T-helper 1 cell treated with Interleukin-12 subunit alpha and Interleukin-12 subunit beta and Interleukin-4 antibody, amounts not matched to agents 30 μg/mL and 1 μg/mL, for 36 hours (primary cell): ENCODE measurements around the gene GCGR.

Source experiments
- H3K27ac Mint-ChIP-seq: one replicate; pipeline ENCODE4 v1.8.0; 2021; ENCODE audit warnings: mild to moderate bottlenecking, mixed read lengths
- H3K27me3 Mint-ChIP-seq: one replicate; pipeline ENCODE4 v1.8.0; 2021; ENCODE audit warnings: low read depth, mixed read lengths
- H3K36me3 Mint-ChIP-seq: one replicate; pipeline ENCODE4 v1.8.0; 2021; ENCODE audit warnings: low read depth, mixed read lengths
- H3K4me1 Mint-ChIP-seq: one replicate; pipeline ENCODE4 v1.8.0; 2021; ENCODE audit warnings: low read depth, mixed read lengths
- H3K4me3 Mint-ChIP-seq: one replicate; pipeline ENCODE4 v1.8.0; 2021; ENCODE audit warnings: mild to moderate bottlenecking, moderate library complexity, mixed read lengths
- H3K9me3 Mint-ChIP-seq: one replicate; pipeline ENCODE4 v1.8.0; 2021; ENCODE audit warnings: mixed read lengths

GCGR gene

DNA sequence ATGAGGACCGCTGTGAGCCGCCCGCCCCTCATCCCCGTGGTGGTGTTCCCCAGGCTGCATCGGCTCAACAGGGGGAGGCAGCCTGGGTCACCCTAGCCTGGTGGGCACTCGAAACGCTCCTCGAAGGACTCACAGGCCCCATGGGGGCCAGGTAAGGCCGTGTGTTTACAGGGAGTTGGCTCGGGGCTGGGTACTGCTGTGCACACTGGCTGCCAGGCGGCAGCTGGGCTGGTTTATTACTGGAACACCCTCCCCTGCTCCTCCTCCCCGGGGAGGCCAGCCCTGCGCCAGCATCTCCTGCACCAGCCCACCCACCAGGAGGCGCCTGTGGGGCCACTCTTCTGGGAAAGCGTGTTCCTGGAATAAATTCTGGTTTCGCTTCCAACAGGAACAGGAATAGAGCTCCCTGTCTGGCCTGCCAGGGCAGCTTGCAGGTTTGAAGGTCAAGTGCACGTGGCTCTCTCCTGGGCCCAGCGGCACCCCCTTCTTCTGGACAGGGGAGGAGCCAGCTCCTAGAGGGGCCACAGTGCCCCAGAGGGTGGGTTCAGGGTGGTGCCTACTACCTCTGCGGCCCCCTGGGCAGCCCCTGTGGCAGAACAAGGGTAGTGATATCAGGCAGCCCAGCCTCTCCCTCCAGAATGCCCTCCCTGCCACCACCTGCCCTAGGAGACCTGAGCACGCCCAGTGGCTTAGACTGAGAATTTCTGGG, 17.8 kb downstream of the GCGR start:
- H3K9me3 Mint-ChIP-seq = no peaks in the 10 kb centered on the region
- H3K36me3 Mint-ChIP-seq = no peaks in the 10 kb centered on the region
- H3K27me3 Mint-ChIP-seq = peaks cover 9% of the 10 kb centered on the region
- no peak overlapping the region for H3K27ac Mint-ChIP-seq
- no peak overlapping the region for H3K4me3 Mint-ChIP-seq
- peaks cover 8% of the 10 kb centered on the region for H3K4me1 Mint-ChIP-seq

- no peaks in the 10 kb centered on the region for H3K36me3 Mint-ChIP-seq
Measured at GRCh38 chr17:81822312-81822637, 18.3 kb downstream of the GCGR start.

GRCh38 chr17:81822996-81823819, 19.3 kb downstream of the GCGR start:
- Mint-ChIP-seq H3K4me1 (peaks cover 5% of the 10 kb centered on the region), H3K27me3 (no peaks in the 10 kb centered on the region), H3K9me3 (no peaks in the 10 kb centered on the region), H3K27ac (no peak overlapping the region), H3K36me3 (no peaks in the 10 kb centered on the region), H3K4me3 (no peak overlapping the region)

More at GRCh38 chr17:81822312-81822637, 18.3 kb downstream of the GCGR start:
- Mint-ChIP-seq H3K9me3 (no peaks in the 10 kb centered on the region), H3K4me3 (no peak overlapping the region), H3K27me3 (peaks cover 6% of the 10 kb centered on the region), H3K27ac (no peak overlapping the region), H3K4me1 (peaks cover 8% of the 10 kb centered on the region)

- no peak overlapping the region for H3K4me3 Mint-ChIP-seq
- peaks cover 7% of the 10 kb centered on the region for H3K4me1 Mint-ChIP-seq
- H3K27ac Mint-ChIP-seq = no peak overlapping the region
- no peaks in the 10 kb centered on the region for H3K27me3 Mint-ChIP-seq
- H3K36me3 Mint-ChIP-seq = no peaks in the 10 kb centered on the region
- H3K9me3 Mint-ChIP-seq = no peaks in the 10 kb centered on the region
Measured at GRCh38 chr17:81823820-81824550, 20.0 kb downstream of the GCGR start.

GRCh38 chr17:81824595-81824994, 20.6 kb downstream of the GCGR start:
- Mint-ChIP-seq H3K36me3 (no peaks in the 10 kb centered on the region), H3K4me1 (peaks cover 7% of the 10 kb centered on the region), H3K9me3 (no peaks in the 10 kb centered on the region), H3K4me3 (no peak overlapping the region), H3K27me3 (no peaks in the 10 kb centered on the region), H3K27ac (no peak overlapping the region)

DNA sequence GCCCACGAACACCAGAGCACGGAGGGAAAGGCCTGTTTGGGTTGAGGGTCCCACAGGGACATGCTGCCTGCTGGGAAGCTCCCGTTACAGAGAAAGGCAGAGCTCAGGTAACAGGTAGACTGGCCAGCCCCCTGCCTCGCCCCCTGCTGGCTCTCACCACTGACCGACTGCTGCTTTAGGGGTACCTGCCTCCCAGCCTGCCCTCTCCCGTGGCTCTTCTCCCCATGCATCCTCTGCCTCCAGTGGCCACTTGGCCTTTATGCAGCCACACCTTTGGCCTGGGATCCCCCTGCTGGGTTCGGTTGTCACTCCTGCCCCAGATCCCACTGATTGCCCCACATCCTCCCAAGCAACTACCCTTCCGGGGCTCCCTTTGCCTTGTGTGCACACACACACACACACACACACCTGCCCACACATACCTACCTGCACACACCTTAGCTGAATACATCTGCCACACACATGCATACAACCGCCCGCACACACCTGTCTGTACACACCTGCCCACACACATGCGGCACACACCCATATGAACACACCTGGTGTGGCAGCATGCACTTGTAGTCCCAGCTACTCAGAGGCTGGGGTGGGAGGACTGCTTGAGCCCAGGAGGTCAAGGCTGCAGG, 22.0 kb downstream of the GCGR start:
- H3K27me3 Mint-ChIP-seq = no peaks in the 10 kb centered on the region
- no peak overlapping the region for H3K27ac Mint-ChIP-seq
- H3K4me3 Mint-ChIP-seq = no peak overlapping the region
- no peaks in the 10 kb centered on the region for H3K36me3 Mint-ChIP-seq
- H3K9me3 Mint-ChIP-seq = no peaks in the 10 kb centered on the region
- peaks cover 7% of the 10 kb centered on the region for H3K4me1 Mint-ChIP-seq

- peaks cover 3% of the 10 kb centered on the region for H3K36me3 Mint-ChIP-seq
- no peak overlapping the region for H3K4me3 Mint-ChIP-seq
- no peak overlapping the region for H3K27ac Mint-ChIP-seq
- peaks cover 19% of the 10 kb centered on the region for H3K4me1 Mint-ChIP-seq
- no peaks in the 10 kb centered on the region for H3K9me3 Mint-ChIP-seq
- H3K27me3 Mint-ChIP-seq = no peaks in the 10 kb centered on the region
Measured at GRCh38 chr17:81828656-81829055, 24.7 kb downstream of the GCGR start.

DNA sequence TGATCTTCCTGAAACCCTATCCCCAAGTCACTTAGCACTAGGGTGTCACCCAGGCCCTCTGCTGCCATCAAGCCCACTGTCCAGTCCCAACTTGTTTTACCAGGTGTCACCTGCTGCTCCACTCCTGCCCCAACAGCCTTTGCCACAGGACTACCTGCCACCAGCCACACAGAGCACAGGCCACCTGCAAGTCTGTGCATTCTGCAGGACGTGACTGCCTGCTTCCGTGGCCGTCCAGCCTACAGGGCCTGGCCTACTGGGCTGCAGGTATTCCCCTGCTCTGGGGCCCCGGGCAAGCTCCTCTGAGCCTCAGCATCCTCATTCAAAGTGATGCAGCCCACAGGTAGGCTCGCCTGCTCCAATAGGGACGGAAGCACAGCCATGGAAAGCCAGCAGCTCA, 25.9 kb downstream of the GCGR start:
- Mint-ChIP-seq H3K27me3 (no peaks in the 10 kb centered on the region), H3K4me3 (no peak overlapping the region), H3K27ac (peak overlapping the region; percentile 24), H3K9me3 (no peaks in the 10 kb centered on the region), H3K4me1 (peaks cover 21% of the 10 kb centered on the region), H3K36me3 (peaks cover 3% of the 10 kb centered on the region)

DNA sequence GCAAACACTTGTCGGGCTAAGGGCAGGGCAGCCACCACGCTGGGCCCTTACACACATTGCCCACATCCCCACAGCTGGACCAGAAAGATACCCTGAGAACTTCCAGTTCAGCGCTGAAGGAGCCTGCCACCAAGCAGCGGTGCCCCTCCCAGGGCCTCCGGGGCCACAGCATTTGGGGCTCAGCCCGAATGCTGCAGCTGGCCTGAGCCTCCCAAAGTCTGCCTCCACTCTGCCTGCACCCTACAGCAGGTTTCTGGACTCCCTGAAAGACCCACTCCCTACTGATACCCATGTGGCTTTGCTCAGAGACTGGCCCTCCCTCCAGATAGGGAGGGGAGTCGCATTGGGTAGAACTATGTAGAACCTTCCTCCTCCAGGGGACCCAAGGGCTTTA, 27.6 kb downstream of the GCGR start:
- Mint-ChIP-seq H3K4me1 (peaks cover 19% of the 10 kb centered on the region), H3K4me3 (peak overlapping the region; percentile 91), H3K9me3 (no peaks in the 10 kb centered on the region), H3K27ac (peak overlapping the region; percentile 94), H3K27me3 (no peaks in the 10 kb centered on the region), H3K36me3 (peaks cover 3% of the 10 kb centered on the region)

DNA sequence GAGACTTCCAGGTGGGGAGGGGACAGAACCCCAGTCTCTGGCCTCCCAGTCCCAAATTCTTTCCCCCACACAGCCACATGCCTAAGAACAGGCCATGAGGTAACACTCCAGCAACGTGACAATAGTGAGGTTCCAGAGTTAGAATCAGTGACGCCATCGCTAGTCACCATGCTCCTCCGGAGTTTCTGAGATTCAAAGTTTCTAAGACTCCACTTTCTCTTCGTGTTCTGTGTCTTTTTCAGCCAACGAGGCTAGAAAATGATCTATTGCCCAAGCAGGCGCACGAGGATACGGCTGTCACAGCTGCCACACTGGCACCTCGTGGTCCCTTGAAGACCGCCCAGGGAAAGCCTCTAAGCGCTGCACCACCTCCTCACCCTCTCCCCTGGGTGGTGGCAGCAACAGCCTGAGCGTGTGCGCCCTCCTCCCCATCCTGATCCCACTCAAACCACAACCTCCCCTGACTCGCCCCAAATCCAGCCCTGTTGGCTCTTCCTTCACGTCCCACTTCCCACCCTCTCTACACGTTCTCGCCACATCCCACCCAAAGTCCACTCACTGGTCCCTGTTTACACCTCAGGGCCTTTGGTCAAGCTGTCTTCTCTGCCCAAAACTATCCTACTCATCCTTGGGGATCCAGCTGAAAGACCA, 28.1 kb downstream of the GCGR start:
- H3K4me1 Mint-ChIP-seq = peaks cover 19% of the 10 kb centered on the region
- H3K27ac Mint-ChIP-seq = peak overlapping the region; percentile 94

DNA sequence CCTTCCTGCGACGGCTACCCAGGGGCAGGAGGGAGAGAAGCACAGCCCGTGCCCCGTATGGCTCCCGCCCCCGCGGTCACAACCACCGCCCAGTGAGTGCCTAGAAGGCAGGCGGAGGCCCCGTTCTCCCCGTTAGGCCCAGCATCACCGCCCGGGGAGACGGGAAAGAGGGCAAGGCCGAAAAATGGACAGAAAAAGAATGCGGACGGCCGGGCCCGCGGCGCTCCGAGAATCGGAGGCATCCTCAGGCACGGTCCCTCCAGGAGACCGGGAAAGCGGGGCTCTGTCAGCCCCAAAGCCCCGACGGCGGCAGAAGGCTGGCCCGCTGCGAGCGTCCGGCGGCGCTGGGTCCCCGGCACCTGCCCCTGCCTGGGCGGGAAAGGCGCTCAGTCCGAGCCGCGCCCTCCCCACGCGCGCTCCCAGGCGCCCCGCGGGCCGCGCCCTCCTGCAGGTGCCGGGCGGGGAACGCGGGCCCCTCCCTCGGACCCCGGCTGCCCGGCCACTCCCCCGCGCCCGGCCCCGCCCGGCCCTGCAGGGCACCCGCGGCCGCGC, 28.7 kb downstream of the GCGR start:
- Mint-ChIP-seq H3K36me3 (peaks cover 3% of the 10 kb centered on the region), H3K27ac (peak overlapping the region; percentile 94), H3K4me3 (peak overlapping the region; percentile 91), H3K4me1 (peaks cover 19% of the 10 kb centered on the region), H3K9me3 (no peaks in the 10 kb centered on the region), H3K27me3 (no peaks in the 10 kb centered on the region)

More for the DNA sequence above, 28.1 kb downstream of the GCGR start:
- Mint-ChIP-seq H3K9me3 (no peaks in the 10 kb centered on the region), H3K4me3 (peak overlapping the region; percentile 91), H3K27me3 (no peaks in the 10 kb centered on the region), H3K36me3 (peaks cover 3% of the 10 kb centered on the region)

GRCh38 chr17:81833160-81833920, 29.4 kb downstream of the GCGR start, which contains the start of gene MCRIP1:
MCRIP1 (minus strand) TSS chr17:81833291; CDS start chr17:81824506, 8,785 bp downstream.
- H3K36me3 Mint-ChIP-seq = peaks cover 3% of the 10 kb centered on the region
- H3K4me3 Mint-ChIP-seq = peak within 1 kb of the TSS; percentile 91
- H3K4me1 Mint-ChIP-seq = peaks cover 18% of the 10 kb centered on the region
- H3K27ac Mint-ChIP-seq = peak within 1 kb of the TSS; percentile 94
- H3K9me3 Mint-ChIP-seq = no peaks in the 10 kb centered on the region
- H3K27me3 Mint-ChIP-seq = no peaks in the 10 kb centered on the region
